Measurements from ENCODE around the gene IP6K1.
A peak's percentile ranks its signal among the peaks of the same experiment; 100 is the strongest.

DNA sequence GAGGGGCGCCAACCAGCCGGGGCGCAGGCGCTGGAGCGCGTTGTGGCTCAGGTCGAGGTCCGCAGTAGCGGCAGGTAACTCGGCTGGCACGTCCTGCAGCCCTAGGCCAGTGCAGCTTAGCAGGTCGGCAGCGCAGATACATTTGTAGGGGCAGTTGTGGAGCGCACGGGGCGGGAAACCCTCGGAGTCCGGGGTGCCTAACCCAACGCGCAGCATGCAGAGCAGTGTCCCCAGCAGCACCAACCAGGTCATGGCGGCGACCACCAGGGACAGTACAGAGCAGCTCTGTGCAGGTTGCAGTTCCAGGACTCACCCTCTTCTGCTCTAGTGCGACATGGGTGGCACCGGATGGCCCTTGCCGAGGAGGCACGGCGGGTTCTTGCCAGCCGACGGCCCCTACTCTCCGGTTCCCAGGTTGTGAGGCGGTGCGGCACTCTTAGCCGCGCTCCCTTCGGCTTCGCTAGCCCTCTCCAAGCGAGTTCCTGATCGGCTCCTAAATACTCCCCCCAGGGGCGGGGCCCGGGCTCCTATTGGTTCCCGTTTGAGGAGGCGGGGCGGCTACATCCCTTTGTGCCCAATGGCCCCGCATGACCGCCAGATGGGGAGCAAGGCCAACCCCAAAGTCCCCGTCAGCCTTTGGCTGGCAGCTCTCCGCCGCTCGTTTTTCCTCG lies 67.0 kb downstream of the IP6K1 start, which contains the start of gene AMIGO3:
- TF ChIP-seq, protein P1, sequence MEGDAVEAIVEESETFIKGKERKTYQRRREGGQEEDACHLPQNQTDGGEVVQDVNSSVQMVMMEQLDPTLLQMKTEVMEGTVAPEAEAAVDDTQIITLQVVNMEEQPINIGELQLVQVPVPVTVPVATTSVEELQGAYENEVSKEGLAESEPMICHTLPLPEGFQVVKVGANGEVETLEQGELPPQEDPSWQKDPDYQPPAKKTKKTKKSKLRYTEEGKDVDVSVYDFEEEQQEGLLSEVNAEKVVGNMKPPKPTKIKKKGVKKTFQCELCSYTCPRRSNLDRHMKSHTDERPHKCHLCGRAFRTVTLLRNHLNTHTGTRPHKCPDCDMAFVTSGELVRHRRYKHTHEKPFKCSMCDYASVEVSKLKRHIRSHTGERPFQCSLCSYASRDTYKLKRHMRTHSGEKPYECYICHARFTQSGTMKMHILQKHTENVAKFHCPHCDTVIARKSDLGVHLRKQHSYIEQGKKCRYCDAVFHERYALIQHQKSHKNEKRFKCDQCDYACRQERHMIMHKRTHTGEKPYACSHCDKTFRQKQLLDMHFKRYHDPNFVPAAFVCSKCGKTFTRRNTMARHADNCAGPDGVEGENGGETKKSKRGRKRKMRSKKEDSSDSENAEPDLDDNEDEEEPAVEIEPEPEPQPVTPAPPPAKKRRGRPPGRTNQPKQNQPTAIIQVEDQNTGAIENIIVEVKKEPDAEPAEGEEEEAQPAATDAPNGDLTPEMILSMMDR (IDR thresholded peaks at IDR 0.05 in 8 of 11, conservative IDR thresholded peaks at IDR 0.05 in 3 of 11): peak; percentile 51 to 88 (median 82)
- TF ChIP-seq POLR2A (IDR thresholded peaks at IDR 0.05): peak in 2 of 3 donors; percentile 39 to 75
